Esophagus squamous epithelium (tissue), 5 donors: Measurements from ENCODE around the gene GLIS1. TPM values are rescaled to one million over a fixed set of nuclear protein-coding genes. Genes with fewer than 3 reads are reported as not detected.

Experiments
- DNase-seq: peaks from one replicate; lab custom pipeline; 2025; lab: John Stamatoyannopoulos, UW
- H3K27ac ChIP-seq, 4 donors: fragments of 200-600 bp; sonication (generic); one replicate each; pipeline ENCODE4 v1.5.1; 2016 to 2019; ENCODE audit warnings: mild to moderate bottlenecking in 1 of 4
- H3K27me3 ChIP-seq, 4 donors: fragments of 200-600 bp; sonication (generic); 1 replicate in 3 of 4; 2 replicates in 1 of 4; pipeline versions ENCODE4 v1.5.1 to v1.6.0; 2017 to 2021; ENCODE audit warnings: antibody characterized with exemption in 1 of 4
- H3K36me3 ChIP-seq, 3 donors: fragments of 200-600 bp; sonication (generic); one replicate each; pipeline ENCODE4 v1.5.1; 2016 to 2019
- H3K4me1 ChIP-seq, 3 donors: fragments of 200-600 bp; sonication (generic); one replicate each; pipeline ENCODE4 v1.5.1; 2017 to 2019
- H3K4me3 ChIP-seq, 4 donors: fragments of 200-600 bp; sonication (generic); 1 replicate in 3 of 4; 2 replicates in 1 of 4; pipeline ENCODE4 v1.5.1; 2016 to 2019; ENCODE audit warnings: mild to moderate bottlenecking in 2 of 4, moderate library complexity in 1 of 4
- H3K9me3 ChIP-seq, 3 donors: fragments of 200-600 bp; sonication (generic); one replicate each; pipeline ENCODE4 v1.5.1; 2016 to 2019
- POLR2A ChIP-seq, 4 donors: fragments of 450-650 bp; IDR thresholded peaks; one replicate each; pipeline ENCODE4 v1.6.1; 2017; ENCODE audit warnings: antibody characterized with exemption in 4 of 4, mild to moderate bottlenecking in 4 of 4, moderate library complexity in 3 of 4
- WGBS, 2 donors: methylation state at CpG; one replicate each; pipeline ENCODE4 v1.1.5; 2018; 5-methylcytosine and 5-hydroxymethylcytosine counted together
- intact Hi-C: fragments of 100-400 bp; cut with DNase I; formaldehyde crosslinking; loops from one replicate; pipeline ENCODE4 v1.15.0; 2022
- total RNA-seq, 4 donors: library from RNA; depleted of rRNA; stranded (reverse); fragments of >200 nt; gene quantifications; one replicate each; pipeline ENCODE4 v1.1.0, GENCODE V29; 2016
- TF ChIP-seq, protein P1 (sequence below), 6 experiments: fragments of 450-650 bp in 4 of 6; fragments of 200-600 bp in 2 of 6; sonication (generic) in 2 of 6; IDR thresholded peaks; one replicate each; pipeline ENCODE4 v1.5.1; 2016 to 2019; ENCODE audit warnings: antibody characterized with exemption in 6 of 6, mild to moderate bottlenecking in 4 of 6, moderate library complexity in 4 of 6
- donor health status: DM: yes; HTN: yes; CAD: no.

Gene GLIS1
- total RNA-seq, 4 donors from 2014 or later: 0.57 TPM; not detected in 3

- TF ChIP-seq, protein P1, sequence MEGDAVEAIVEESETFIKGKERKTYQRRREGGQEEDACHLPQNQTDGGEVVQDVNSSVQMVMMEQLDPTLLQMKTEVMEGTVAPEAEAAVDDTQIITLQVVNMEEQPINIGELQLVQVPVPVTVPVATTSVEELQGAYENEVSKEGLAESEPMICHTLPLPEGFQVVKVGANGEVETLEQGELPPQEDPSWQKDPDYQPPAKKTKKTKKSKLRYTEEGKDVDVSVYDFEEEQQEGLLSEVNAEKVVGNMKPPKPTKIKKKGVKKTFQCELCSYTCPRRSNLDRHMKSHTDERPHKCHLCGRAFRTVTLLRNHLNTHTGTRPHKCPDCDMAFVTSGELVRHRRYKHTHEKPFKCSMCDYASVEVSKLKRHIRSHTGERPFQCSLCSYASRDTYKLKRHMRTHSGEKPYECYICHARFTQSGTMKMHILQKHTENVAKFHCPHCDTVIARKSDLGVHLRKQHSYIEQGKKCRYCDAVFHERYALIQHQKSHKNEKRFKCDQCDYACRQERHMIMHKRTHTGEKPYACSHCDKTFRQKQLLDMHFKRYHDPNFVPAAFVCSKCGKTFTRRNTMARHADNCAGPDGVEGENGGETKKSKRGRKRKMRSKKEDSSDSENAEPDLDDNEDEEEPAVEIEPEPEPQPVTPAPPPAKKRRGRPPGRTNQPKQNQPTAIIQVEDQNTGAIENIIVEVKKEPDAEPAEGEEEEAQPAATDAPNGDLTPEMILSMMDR (IDR thresholded peaks at IDR 0.05): no peak
- TF ChIP-seq POLR2A (IDR thresholded peaks at IDR 0.05): no peak
- H3K4me1 ChIP-seq: no peaks in the 10 kb centered on the region
- intact Hi-C loops: no loop called here
- no peaks in the 10 kb centered on the region for H3K36me3 ChIP-seq
- H3K27ac ChIP-seq: no peak overlapping the region
- H3K9me3 ChIP-seq: no peaks in the 10 kb centered on the region
- no peak overlapping the region for H3K4me3 ChIP-seq
- H3K27me3 ChIP-seq: no peaks in the 10 kb centered on the region
- WGBS, 2 donors: 72% methylated on average over 3 of the region's 4 CpGs
- no peak for DNase-seq
Measured at GRCh38 chr1:53639996-53640700, 98.8 kb downstream of the GLIS1 start.

DNA sequence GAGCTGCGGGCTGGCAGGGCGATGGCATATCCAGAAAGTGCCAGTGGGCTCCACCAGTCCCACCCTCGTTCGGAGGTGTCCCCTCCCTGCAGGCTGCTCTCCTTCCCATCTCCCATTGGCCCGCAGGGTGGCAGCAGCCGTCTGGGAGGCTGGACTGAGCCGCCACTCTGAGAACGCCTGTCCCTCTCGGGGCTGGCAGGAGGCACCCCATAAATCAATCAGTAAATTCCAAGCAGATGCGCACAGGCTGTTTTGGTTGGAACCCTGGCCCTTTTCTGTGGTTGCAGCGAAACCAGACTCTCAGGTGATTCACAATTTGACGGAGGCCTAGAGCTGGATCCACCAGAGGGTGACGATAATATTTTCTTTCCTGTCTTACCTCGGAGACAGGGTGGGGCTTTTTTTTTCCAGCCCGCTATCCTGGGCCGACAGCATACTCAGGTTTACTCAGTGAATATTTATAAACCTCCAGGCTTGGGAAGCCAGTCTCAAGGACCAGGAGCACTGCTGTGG lies 99.7 kb downstream of the GLIS1 start:
- intact Hi-C loops: no loop called here
- Histone ChIP-seq H3K36me3 (no peaks in the 10 kb centered on the region), H3K27ac (no peak overlapping the region), H3K9me3 (no peaks in the 10 kb centered on the region), H3K4me1 (no peaks in the 10 kb centered on the region), H3K27me3 (no peaks in the 10 kb centered on the region), H3K4me3 (no peak overlapping the region)
- WGBS, 2 donors: 43 to 69% methylated on average over 4 to 7 of the region's 16 CpGs
- no peak for TF ChIP-seq POLR2A (IDR thresholded peaks at IDR 0.05)
- TF ChIP-seq, protein P1 (IDR thresholded peaks at IDR 0.05): no peak
- DNase-seq: no peak

DNA sequence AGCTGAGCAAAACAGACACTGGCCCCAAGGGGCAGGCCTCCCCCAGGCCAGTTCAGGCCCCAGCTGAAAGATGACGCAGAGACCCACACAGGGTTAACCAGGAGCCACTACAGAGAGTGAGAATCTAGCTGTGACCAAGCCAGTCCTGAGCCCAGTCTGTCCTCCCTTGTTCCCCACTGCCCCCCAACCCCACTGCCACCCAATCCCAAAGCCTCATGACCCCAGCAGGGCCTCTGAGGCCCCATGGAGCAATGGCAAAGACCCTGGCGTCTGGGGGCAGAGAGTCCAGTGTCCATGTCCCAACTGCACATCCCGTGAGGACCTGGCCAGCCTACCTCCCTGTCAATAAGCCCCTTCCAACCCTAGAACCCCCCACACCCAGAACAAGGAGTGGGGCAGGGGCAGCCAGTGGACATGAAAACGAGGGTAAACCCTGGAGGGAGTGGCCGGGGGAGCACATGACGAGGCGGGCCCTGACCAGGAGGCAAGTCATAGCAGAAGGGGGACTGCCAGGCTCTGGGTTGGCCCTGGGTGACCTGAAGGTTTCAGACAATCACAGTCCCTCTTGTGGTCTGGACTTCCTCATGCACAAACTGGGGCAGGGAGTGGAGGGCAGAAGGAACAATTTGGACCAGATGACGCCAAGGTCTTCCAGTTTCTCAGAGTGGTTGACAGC lies 100.5 kb downstream of the GLIS1 start:
- no peaks in the 10 kb centered on the region for H3K9me3 ChIP-seq
- no peak for DNase-seq
- H3K4me3 ChIP-seq: no peak overlapping the region
- H3K27me3 ChIP-seq: no peaks in the 10 kb centered on the region
- H3K36me3 ChIP-seq: no peaks in the 10 kb centered on the region
- no peaks in the 10 kb centered on the region for H3K4me1 ChIP-seq
- no peak overlapping the region for H3K27ac ChIP-seq
- intact Hi-C loops: no loop called here
- WGBS, 2 donors: 100% methylated on average over 2 to 6 of the region's 8 CpGs
- no peak for TF ChIP-seq POLR2A (IDR thresholded peaks at IDR 0.05)
- TF ChIP-seq, protein P1 (IDR thresholded peaks at IDR 0.05): no peak

DNA sequence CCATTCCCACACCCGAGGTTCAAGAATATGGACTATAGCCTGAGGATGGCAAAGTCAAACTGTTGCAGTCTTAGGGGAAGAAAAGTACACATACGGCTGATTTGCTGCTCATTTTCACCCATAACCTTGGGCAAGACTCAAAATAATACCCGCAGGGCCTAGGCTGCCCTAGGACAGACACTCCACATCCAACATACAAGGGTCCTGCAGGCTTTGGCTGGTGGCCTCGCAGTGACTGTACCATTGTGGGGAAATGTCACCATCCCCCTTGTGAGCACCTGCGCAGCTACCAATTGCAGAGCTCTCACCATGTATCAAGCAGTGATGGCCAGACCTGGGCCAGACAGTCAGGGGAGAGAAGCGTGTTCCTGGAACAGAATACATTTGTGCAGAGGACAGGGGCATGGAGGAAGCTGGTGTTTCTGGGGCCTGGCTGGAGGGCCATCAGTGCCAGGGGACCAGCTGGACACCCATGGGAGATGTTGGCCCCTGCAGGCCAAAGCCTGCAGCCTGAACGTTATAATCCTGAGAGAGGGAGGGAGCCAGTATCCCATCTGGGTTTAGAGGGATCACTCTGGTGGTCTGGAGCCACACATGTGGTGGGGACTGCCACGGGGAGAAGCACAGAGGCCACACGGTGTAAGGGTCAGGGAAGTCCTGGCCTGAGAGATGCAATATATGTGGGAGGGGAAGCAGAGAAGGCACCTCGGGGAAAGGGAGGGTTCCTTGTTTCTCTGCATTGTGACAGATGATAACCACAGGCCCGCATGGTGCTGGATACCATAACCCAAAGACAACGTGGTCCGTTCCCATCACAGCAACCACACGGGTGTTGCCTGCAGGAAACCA lies 101.2 kb downstream of the GLIS1 start:
- Histone ChIP-seq H3K27ac (no peak overlapping the region), H3K4me3 (no peak overlapping the region), H3K4me1 (no peaks in the 10 kb centered on the region), H3K9me3 (no peaks in the 10 kb centered on the region), H3K27me3 (no peaks in the 10 kb centered on the region), H3K36me3 (no peaks in the 10 kb centered on the region)
- intact Hi-C loops: no loop called here
- 66 to 70% methylated on average over 11 to 14 of the region's 14 CpGs for WGBS, 2 donors
- DNase-seq: no peak
- TF ChIP-seq POLR2A (IDR thresholded peaks at IDR 0.05): no peak
- TF ChIP-seq, protein P1 (IDR thresholded peaks at IDR 0.05): no peak
